CD4-positive, alpha-beta T cell treated with Interleukin-1 beta for 1 hour (primary cell): Measurements from ENCODE around the gene ETS2.
"Not testable (repeated sequence)": the region's sequence is repeated elsewhere in the genome, so short reads cannot be mapped to it uniquely, and the experiment has no call there.

Experiments
- DNase-seq, 2 donors: peaks; one replicate each; pipeline ENCODE4 v3.0.0-alpha.2; 2020 to 2022

Gene ETS2

DNA sequence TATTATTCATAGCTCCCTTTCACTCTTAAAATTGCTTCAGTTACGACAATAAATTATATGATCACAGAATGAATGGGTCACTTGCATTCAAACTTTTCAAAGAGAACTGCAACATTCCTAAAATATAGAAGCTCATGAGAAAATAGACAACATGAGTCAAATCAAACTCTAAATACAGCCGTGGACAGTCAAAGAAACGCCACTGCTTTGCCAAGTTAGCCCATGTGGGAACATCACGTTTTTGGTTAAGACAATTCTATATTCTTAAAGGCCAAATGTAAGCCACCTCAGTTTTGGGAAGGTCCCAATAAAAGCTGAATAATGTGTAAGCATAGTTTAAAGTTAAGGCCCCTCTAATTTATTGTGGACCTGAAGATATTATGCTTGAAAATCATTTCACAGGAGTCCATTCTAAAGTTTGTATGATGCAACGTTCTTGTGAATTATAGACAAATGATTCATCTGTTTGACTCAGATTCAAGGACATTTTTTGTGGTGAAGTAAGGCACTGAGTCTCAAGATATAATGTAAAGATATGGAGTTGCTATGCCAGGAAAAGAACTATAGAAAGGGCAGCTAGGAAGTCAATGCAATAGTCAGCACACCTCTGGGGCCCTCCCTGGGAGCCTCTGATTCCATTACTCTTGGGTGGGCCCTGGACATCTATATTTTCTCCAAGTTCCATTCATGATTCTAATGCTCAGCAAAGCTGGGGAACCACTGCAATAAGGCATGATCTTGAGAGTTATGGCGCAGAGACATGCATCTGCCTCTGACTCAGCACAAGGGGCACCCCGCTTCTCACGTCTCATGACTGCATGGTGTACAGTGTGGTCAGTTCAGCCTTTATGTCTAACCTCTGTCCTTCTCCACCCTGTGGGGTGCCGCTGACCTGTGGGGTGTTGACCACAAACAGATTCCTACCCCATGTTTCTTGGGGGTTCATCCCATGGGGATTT lies 33.9 kb downstream of the ETS2 start:
- DNase-seq, result no peak

DNA sequence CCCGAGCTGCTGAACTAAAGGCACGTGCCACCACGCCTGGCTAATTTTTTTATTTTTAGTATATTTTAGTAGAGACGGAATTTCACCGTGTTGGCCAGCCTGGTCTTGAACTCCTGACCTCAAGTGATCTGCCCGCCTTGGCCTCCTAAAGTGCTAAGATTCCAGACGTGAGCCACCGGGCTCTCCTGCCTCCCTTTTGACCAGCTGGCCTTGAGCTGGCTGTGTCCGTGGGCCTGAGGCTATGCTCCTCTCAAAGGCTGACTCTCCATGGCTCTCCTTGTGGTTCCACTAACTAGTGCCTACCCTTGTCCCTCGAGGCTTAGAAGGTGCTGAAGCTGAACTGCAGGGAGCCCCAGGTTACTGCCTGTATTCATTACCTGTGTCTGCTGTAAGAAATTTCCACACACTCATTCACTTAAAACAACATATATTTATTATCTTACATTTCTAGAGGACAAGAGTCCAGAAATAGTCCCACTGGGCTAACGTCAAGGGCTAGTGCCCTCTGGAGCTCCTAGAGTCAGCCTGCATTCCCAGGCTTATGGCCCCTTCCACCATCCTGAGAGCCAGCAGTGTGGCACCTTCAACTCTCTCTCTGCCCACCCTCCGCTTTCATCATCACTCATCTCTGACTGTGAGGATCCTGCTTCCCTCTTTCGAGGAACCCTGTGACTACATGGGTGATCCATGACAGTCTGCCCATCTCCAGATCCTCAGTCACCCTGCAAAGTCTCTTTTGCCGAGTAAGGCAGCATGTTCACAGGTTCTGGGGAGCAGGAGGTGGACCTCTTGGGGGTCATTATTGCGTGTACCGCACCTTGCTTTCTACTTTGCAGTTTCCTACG lies 34.9 kb downstream of the ETS2 start:
- DNase-seq, result no peak

DNA sequence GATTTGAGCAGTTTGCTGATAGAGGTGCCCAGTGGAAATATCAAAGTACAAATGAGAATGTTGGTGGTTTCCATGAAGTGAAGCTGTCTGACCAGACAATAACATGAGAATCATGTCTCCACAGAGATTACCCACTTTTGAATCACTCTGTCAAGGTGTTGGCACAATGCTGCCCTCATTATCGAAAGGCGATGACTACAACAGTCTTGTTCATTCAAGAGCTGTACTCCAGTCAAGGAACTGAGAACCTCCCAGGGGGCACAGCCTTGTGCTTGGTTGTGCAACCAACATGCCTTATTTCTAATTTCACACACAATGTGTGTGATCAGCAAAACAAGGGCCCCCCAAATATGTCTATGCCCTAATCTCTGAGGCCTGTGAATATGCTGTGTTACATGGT lies 35.7 kb downstream of the ETS2 start:
- no peak for DNase-seq

DNA sequence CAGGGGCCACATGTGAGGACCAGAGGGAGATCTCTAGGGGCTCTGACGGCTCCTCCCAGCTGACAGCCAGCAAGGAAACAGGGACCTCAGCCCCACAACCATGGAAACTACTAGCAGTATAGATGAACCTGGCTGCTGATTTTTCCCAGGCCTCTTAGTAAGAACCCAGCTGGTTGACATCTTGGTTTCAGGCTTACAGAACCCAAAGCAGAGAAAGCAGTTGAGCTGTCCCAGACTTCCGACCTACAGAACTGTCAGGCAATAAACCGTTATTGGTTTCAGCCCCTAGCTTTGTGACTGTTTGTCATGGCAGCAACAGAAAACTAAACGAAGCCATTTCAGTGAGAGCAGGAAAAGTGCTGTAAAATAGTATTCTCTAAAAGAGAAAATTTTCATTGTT lies 36.4 kb downstream of the ETS2 start:
- no peak for DNase-seq

DNA sequence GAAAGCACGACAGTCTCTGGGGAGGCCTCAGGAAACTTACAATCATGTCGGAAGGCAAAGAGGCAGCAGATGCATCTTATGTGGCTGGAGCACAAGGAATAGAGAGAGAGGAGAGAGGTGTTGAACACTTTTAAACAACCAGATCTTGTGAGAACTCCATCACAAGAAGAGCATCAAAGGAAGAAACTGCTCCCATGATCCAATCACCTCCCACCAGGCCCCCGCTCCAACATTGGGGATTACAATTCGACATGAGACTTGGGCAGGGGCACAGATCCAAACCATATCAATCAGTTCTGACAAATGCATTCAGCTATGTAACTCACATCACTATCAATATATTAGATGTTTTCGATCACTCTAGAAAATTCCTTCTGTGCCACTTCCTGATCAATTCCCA lies 37.6 kb downstream of the ETS2 start:
- DNase-seq, result no peak

DNA sequence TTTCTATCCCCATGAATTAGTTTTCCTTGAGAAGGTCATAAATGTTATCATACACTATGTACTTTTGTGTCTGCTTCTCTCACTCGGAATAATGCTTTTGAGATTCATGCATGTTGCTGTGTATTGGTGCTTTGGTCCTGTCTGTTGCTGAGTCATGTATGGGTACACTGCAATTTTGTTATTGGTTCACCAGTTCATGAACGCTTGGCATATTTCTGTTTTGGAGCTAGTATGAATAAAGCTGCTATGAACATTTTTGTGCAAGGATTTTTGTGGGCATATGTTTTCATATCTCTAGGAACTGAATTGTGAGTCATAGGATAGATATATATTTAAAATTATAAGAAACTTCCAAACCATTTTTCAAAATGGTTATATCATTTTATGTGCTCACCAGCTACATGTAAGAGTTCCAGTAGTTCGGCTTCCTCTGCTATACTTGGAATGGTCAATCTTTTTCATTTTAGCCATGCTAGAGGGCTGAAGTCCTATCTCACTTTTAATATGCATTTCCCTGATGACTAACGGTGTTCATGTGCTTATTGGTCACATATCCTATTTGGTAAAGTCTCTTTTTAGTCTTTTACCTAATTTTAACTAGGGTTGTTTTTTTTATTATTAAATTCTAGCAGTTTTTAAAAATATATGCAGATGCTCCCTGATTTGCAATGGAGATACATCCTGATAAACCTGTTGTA lies 38.2 kb downstream of the ETS2 start:
- no peak for DNase-seq

DNA sequence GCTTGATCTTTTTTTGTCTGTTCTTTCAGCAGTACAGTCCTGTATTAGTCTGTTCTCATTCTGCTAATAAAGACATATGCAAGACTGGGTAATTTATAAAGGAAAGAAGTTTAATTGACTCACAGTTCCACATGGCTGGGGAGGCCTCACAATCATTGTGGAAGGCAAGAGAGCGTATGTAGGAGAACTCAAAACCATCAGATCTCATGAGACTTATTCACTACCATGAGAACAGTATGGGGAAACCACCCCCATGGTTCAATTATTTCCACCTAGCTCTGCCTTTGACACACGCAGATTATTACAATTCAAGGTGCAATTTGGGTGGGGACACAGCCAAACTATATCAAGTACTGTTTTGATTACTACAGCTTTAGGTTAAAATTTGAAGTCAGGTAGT lies 39.6 kb downstream of the ETS2 start:
- DNase-seq, result not testable (repeated sequence)

DNA sequence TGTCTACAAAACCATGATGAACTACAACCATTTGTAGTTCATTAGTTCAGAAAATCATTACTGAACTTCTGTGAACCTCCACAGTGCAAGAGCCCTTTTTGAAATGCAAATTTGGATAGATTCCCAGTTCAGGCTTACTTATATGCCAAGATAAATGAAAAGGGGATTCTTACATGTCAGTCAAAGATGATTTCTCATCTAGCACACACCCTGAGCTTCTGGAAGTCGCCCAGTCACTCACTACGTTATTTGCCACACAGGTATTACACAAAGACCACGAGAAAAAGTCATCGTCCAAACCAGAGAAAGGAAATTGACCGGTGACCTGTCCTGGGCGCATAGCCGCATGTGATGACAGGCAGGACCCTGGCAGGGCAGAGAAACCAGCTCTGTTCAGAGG lies 41.8 kb downstream of the ETS2 start:
- no peak for DNase-seq

DNA sequence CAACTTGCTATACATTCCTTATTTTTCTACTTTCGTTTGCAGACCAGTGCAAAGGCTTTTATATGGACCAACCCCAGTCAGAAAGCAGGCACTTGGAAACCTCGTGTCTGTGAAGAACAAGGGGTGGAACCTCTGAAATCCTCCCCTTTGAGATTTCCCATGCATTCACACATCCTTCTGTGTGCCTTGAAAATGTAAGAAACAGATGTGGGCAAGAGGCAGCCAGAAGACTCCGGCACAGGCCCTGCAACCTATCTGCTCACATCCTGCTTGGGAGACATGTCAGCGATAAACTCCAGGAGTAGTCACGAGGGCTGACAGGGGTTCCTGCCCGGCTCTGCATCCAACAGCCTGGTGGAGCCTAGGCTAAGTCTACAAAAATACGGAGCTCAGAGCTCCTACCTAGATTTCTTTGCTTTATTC lies 42.5 kb downstream of the ETS2 start:
- DNase-seq, result no peak

DNA sequence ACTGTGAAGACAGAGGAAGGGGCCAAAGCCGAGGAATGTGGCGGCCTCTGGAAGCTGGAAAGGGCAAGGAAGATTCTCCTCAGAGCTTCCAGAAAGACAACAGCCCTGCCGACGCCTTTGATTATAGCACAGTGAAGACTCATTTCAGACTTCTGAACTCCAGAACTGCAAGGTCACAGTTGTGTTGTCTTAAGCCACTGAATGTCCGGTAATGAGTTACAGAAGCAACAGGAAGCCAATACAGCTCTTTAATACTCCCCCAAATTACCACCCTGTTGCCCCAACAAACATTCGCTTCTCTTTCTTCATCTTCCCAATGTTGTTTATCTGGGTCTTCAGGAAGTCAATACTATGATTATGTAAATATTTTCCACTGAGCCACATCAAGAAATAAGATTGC lies 44.0 kb downstream of the ETS2 start:
- DNase-seq, result no peak

DNA sequence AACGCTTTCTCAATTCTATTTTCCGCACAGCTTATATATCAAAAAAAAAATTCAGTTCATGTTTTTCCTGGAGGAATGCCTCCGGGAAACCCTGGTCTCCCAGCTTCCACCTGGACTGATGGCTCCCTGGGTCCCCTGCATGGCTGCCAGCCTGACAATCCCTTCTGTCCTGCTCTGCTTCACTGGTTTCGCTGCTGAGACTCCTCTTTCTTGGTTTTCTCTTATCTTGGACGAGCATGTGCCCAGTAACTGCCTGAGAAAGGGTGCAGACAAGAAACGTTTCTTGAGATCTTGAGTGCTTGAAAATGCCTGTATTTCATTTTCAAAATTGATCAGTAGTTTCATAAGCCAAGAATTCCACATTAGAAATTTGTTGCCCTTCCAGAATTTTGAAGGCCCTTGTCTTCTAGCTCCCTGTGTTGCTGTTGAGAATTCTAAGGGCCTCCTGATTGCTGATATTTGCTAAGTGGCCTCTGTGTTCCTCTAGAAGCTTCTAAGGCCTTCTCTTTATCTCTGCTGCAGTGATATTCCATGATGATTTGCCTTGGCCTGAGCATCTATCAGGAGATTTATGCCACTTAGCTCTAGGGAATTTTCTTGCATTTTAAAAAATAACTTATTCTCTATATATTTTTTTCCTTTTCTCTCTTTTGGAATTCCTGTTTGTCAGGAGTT lies 44.7 kb downstream of the ETS2 start:
- no peak for DNase-seq

DNA sequence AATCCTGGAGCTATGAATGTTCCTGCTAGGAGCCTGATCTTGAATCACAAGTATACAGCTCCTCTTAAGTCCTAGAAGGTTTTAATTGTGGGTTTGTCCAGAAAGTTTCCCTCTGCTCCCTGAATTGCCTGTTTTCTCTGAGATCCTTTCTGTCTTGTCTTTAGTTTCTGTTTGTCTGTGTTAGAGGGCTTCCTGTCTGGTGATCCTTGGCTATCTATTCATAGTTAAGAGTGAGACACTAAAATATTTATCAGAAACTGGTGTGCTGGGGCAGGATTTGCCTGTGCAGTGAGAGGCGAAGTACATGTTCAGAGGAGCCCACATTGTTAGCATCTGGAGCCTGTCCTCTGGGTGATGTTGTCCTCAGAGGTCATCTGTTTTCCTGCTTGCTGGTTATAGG lies 45.4 kb downstream of the ETS2 start:
- no peak for DNase-seq

DNA sequence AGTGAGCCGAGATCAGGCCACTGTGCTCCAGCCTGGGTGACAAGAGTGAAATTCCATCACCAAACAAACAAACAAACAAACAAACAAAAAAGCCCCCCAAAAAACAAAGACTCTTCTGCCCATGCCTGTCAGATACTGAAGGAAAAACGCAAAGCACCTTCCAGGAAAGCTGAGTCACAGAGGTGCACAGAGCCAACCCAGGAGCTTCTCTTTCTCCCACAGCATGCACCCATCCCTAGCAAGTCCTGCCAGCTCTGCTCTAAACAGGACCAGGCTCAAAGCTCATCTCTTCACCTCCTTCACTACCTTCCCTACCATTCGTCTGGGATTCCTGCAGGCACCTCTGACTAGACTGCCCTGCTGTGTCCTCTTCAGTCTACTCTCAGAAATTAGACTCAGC lies 46.5 kb downstream of the ETS2 start:
- no peak for DNase-seq

DNA sequence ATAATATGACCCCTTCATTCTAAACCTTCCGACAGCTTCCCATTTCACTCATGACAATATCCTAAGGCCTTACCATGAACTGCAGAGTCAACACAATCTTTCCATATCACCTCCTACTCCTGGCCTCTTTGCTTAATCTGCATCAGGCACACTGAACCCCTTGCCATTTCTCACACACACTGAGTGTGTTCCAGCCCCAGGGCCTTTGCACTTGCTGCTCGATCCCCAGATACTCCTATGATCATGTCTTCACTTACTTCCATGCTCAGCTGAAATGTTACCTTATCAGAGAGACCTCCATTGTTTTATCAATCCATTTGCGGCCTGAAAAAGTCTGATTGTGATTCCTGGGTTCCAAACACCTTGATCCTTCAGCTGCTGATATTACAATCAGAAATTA lies 47.0 kb downstream of the ETS2 start:
- no peak for DNase-seq

DNA sequence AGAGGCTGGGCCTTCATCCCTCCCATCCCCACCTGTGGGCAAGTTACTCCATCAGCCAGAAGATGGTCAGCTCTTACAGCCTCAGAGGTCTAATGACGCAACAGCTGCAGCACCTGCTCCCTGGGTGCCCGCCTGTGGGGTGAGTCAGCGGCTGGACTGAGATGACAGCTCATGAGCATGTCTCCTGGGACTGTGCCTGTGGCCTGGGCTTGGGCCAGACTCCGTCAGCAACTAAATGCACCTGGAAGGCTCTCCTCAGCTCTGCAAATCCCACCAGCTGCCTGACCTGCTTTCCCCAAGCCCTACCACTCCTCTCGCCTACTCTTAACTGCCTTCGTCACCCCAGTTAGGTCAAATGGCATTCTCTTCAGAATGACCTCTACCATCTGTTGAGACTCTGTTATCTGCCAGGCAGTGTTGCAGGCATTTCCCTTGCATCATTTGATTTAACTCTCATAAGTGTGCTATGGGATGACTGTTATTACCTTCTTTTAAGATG lies 47.7 kb downstream of the ETS2 start:
- DNase-seq, result peak in 1 of 2 donors; percentile 41

DNA sequence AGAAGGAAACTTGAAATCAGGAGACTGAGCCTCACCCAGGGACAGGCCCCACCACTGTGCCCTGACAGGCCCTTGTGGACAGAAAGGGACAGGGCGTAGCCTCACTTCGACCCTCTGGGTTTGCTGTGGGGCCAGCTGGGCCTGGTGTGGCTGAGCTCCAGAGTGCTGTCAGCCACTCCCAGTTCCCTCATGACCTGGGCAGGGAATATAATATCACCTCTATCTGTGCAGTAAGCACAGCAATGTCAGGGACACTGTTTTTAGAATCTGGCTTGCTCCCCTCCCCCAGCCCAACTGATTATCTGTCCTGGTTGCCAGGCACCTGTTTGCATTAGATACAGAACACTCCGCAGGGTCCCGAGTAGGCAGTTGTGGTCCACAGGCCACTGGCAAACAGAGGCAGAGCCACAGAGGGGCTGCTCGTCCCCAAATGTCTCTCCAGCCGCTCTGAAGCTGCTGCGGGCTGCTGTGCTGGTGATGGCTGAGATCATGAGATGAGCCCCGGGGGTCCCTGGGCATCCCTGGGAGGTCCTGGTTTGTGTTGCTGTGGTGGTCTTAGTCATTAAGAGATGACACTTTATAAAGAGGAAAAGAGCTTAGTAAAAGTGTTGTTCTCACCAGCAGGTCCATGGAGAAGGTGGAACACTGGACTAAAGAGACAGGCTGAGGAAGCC lies 51.6 kb downstream of the ETS2 start:
- DNase-seq, result no peak

DNA sequence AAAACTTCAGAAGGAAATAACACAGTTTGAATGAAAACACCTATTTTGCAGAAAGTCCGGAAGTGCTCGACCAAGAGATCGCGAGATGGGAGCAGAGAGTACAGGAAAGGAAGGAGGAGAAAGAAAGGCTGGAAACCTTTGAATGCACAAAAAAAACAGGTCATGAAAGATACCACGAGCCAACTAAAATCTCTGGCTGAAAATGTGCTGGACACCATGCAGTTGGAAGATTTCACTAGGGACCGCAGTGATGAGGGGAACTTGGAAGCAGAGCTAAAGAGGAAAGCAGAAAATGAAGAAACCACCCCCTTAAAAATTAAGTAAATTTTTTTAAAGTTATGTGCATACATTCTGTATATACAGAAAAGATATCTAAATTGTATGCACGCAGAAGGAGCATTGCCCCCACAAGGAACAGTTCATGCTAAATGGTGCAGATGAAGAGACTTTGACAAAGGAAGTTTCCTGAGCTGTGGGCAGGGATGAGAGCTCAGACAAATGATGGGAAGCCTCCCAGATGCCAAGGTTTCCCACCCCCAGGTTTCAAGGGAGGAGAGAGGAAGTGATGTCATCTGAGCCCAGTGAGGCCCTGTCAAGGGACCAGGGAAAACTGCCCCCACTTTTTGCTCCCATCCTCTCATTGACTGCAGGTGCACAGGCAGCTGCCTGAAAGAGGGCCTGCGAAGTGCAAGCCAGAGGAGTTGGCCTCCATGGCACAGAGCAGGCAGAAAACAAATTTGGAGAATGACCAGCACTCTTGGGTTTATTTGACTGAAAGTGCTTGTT lies 52.5 kb downstream of the ETS2 start:
- DNase-seq, result no peak

DNA sequence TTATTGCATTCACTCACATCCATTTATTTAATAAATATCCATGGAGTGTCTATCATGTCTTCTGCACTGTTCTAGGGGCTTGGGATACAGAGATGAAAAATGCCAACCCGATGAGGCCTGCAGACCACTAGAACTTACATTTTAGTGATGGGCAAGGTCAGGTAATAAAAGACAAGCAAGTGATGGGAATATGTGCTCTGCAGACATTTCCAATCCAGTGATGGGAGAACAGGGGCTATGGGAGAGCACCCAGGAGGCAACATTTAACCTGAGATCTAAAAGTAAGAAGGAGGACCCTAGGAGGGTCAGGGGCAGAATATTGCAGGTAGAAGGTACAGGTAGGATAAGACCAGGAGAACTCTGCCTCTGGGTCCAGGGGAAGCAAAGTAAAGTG lies 53.1 kb downstream of the ETS2 start:
- DNase-seq, result no peak

DNA sequence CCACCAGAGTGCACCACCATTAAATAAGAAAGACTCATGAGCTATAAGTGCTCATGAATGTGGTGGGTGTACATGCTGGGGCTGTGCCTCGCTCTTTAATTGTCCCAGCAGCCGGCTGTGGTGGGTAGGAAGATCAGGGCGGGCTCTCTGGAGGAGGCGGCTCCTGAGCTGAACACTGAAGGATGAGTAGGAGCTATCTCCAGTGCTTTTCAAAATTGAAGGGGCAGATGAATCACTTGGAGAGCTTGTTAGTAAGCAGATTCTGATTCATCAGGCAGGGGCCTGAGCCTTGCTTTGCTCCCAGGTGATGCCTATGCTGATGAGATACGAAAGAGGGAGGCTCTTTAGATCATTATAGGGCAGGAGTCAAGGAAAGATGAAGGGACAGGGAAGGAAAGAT lies 54.1 kb downstream of the ETS2 start:
- DNase-seq, result no peak

DNA sequence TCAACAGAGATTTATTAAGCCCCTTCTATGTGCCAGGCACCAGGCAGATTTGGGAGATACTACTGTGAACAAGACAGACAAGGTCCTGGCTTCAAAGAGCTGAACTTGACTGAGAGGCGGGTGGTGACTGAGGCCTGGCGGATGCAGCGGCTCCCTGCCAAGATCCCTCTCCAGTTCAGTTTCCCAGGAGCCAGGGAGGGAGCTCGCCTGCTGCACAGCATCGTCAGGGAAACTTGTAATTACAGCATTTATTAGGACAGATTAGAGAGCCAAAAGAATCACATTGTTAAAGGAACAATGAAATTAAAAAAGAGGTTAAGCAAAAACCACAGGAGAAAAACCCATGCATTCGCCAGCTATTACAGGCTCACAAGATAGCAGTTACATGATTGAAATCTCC lies 55.3 kb downstream of the ETS2 start:
- no peak for DNase-seq
